VCaP (cell line): ENCODE data around the gene LIPC.

ENCODE experiments used
- H3K27ac ChIP-seq: fragments of 450-650 bp; 2 replicates; pipeline ENCODE4 v1.5.1; 2017
- CTCF ChIP-seq: fragments of 450-650 bp; conservative IDR thresholded peaks from 2 replicates; pipeline ENCODE4 v1.5.1; 2017; ENCODE audit warnings: mild to moderate bottlenecking, moderate library complexity

The LIPC gene

GRCh38 chr15:58495891-58496408 is 64.2 kb downstream of the LIPC start:
- H3K27ac ChIP-seq, result no peak overlapping the region
- no peak for TF ChIP-seq CTCF

GRCh38 chr15:58497046-58497785 is 65.4 kb downstream of the LIPC start:
- no peak for TF ChIP-seq CTCF
- H3K27ac ChIP-seq, result no peak overlapping the region

GRCh38 chr15:58498821-58499580 is 67.2 kb downstream of the LIPC start:
- TF ChIP-seq CTCF, result no peak
- H3K27ac ChIP-seq, result no peak overlapping the region

- no peak for TF ChIP-seq CTCF
- no peak overlapping the region for H3K27ac ChIP-seq
These were observed 69.2 kb downstream of the LIPC start for GRCh38 chr15:58501006-58501405.

GRCh38 chr15:58501636-58502188 is 69.9 kb downstream of the LIPC start:
- no peak for TF ChIP-seq CTCF
- no peak overlapping the region for H3K27ac ChIP-seq

- H3K27ac ChIP-seq, result no peak overlapping the region
- no peak for TF ChIP-seq CTCF
These were observed 71.6 kb downstream of the LIPC start for GRCh38 chr15:58503139-58504027.
